Upper lobe of left lung (tissue), 6 donors: ENCODE measurements around the gene CHAC1. TPM values are rescaled to one million over a fixed set of nuclear protein-coding genes. Genes with fewer than 3 reads are reported as not detected.

Experiments used
- ATAC-seq, 2 donors: fragments of 200-7000 bp; cut with Tn5 transposase; one replicate each; pipeline ENCODE4 v1.9.1; 2022; ENCODE audit warnings: mild to moderate bottlenecking in 2 of 2, moderate library complexity in 2 of 2; ENCODE audit not compliant: low FRiP score in 2 of 2
- DNase-seq, 2 donors: peaks; one replicate each; pipeline ENCODE4 v3.0.0-alpha.2; 2019 to 2020
- H3K27ac ChIP-seq, 4 donors: fragments of 200-600 bp; sonication (generic); one replicate each; pipeline ENCODE4 v1.5.1; 2016 to 2019
- H3K27me3 ChIP-seq, 4 donors: fragments of 200-600 bp; sonication (generic); one replicate each; pipeline ENCODE4 v1.5.1; 2017 to 2019
- H3K36me3 ChIP-seq, 4 donors: fragments of 200-600 bp; sonication (generic); one replicate each; pipeline ENCODE4 v1.5.1; 2016 to 2019
- H3K4me1 ChIP-seq, 4 donors: fragments of 200-600 bp; sonication (generic); one replicate each; pipeline ENCODE4 v1.5.1; 2018 to 2019
- H3K4me3 ChIP-seq, 4 donors: fragments of 200-600 bp; sonication (generic); one replicate each; pipeline ENCODE4 v1.5.1; 2017 to 2019; ENCODE audit warnings: mild to moderate bottlenecking in 2 of 4, moderate library complexity in 1 of 4
- H3K9me3 ChIP-seq, 4 donors: fragments of 200-600 bp; sonication (generic); one replicate each; pipeline ENCODE4 v1.5.1; 2018 to 2019
- CTCF ChIP-seq, 6 experiments: fragments of 450-650 bp in 4 of 6; fragments of 200-600 bp in 2 of 6; sonication (generic) in 2 of 6; IDR thresholded peaks; one replicate each; pipeline ENCODE4 v1.5.1; 2016 to 2019; ENCODE audit warnings: antibody characterized with exemption in 6 of 6
- EP300 ChIP-seq, 4 donors: sonication (generic); formaldehyde crosslinking; IDR thresholded peaks; one replicate each; pipeline ENCODE4 v1.5.1; 2017; ENCODE audit warnings: antibody characterized with exemption in 4 of 4, control low read depth in 2 of 4
- POLR2A ChIP-seq, 4 donors: fragments of 450-650 bp; IDR thresholded peaks; one replicate each; pipeline ENCODE4 v1.5.1; 2016 to 2017; ENCODE audit warnings: antibody characterized with exemption in 4 of 4, mild to moderate bottlenecking in 2 of 4
- POLR2AphosphoS5 ChIP-seq, 2 donors: sonication (generic); formaldehyde crosslinking; IDR thresholded peaks; one replicate each; pipeline ENCODE4 v1.5.1; 2017; ENCODE audit warnings: antibody characterized with exemption in 2 of 2
- WGBS, 2 donors: methylation state at CpG; one replicate each; pipeline ENCODE4 v1.1.5; 2017 to 2018; 5-methylcytosine and 5-hydroxymethylcytosine counted together
- total RNA-seq, 6 donors: library from RNA; depleted of rRNA in 4 of 6; stranded (reverse); fragments of >200 nt in 4 of 6; gene quantifications; one replicate each; pipeline versions ENCODE4 v1.1.0 to v1.2.1, GENCODE V29; 2016 to 2021
- donor health status: DM: no; HTN: no; CAD: no; lungs with moderate emphysema.
- donor health status: DM: no; HTN: yes; CAD: no; lungs with severe emphysema.

Gene CHAC1
- total RNA-seq, 6 donors from 2014 or later = 2.6 to 11.1 (median 3.4) TPM

GRCh38 chr15:40926659-40927494, 26.4 kb upstream of the CHAC1 start:
- Histone ChIP-seq H3K36me3 (no peaks in the 10 kb centered on the region), H3K27ac (peak overlapping the region in 1 of 4 donors; percentile 53), H3K9me3 (no peaks in the 10 kb centered on the region), H3K4me3 (peak overlapping the region in 2 of 4 donors; percentile 2 to 25), H3K27me3 (peaks cover 0 to 55% (median 19%) of the 10 kb centered on the region in 4 donors), H3K4me1 (peaks cover 58 to 75% (median 69%) of the 10 kb centered on the region in 4 donors)
- DNase-seq (peak in 1 of 2 donors; percentile 67), ATAC-seq (no peak)
- 27 to 61% methylated on average over 4 to 17 of the region's 33 CpGs for WGBS, 2 donors
- TF ChIP-seq EP300 (IDR thresholded peaks at IDR 0.05) (no peak), POLR2AphosphoS5 (IDR thresholded peaks at IDR 0.05) (no peak), POLR2A (IDR thresholded peaks at IDR 0.05) (no peak), CTCF (IDR thresholded peaks at IDR 0.05) (no peak)

GRCh38 chr15:40927495-40927872, 25.8 kb upstream of the CHAC1 start:
- Histone ChIP-seq H3K27me3 (peaks cover 0 to 55% (median 19%) of the 10 kb centered on the region in 4 donors), H3K36me3 (no peaks in the 10 kb centered on the region), H3K4me3 (peak overlapping the region in 3 of 4 donors; percentile 64 to 70 (median 67)), H3K27ac (peak overlapping the region in 2 of 4 donors; percentile 28 to 53), H3K9me3 (no peaks in the 10 kb centered on the region), H3K4me1 (peaks cover 64 to 77% (median 71%) of the 10 kb centered on the region in 4 donors)
- no peak for ATAC-seq
- TF ChIP-seq POLR2A (IDR thresholded peaks at IDR 0.05) (no peak), POLR2AphosphoS5 (IDR thresholded peaks at IDR 0.05) (no peak), CTCF (IDR thresholded peaks at IDR 0.05) (no peak), EP300 (IDR thresholded peaks at IDR 0.05) (no peak)
- WGBS, 2 donors = 14 to 16% methylated on average over 19 to 20 of the region's 24 CpGs
- DNase-seq = peak in 1 of 2 donors; percentile 83

- Histone ChIP-seq H3K36me3 (no peaks in the 10 kb centered on the region), H3K9me3 (no peaks in the 10 kb centered on the region), H3K27me3 (peaks cover 0 to 55% (median 19%) of the 10 kb centered on the region in 4 donors), H3K4me1 (peaks cover 70 to 79% (median 74%) of the 10 kb centered on the region in 4 donors), H3K4me3 (peak overlapping the region; percentile 64 to 80 (median 68)), H3K27ac (peak overlapping the region in 3 of 4 donors; percentile 27 to 53 (median 28))
- WGBS, 2 donors = 0 to 1% methylated on average over 4 to 37 of the region's 68 CpGs
- no peak for ATAC-seq
- peak; percentile 53 to 85 for DNase-seq
- TF ChIP-seq POLR2A (IDR thresholded peaks at IDR 0.05) (no peak), CTCF (IDR thresholded peaks at IDR 0.05) (no peak), POLR2AphosphoS5 (IDR thresholded peaks at IDR 0.05) (no peak), EP300 (IDR thresholded peaks at IDR 0.05) (no peak)
Measured at GRCh38 chr15:40927873-40928806, 25.1 kb upstream of the CHAC1 start.

- H3K27ac ChIP-seq = peak within 1 kb of the TSS; percentile 63 to 86 (median 70)
Measured at GRCh38 chr15:40928821-40929659, 24.2 kb upstream of the CHAC1 start, which contains the start of gene DLL4. DLL4 (plus strand) TSS chr15:40929340; CDS start chr15:40929669, 329 bp downstream.

More at GRCh38 chr15:40928821-40929659, 24.2 kb upstream of the CHAC1 start, which contains the start of gene DLL4:
- Histone ChIP-seq H3K4me1 (peaks cover 74 to 85% (median 80%) of the 10 kb centered on the region in 4 donors), H3K27me3 (peaks cover 0 to 55% (median 19%) of the 10 kb centered on the region in 4 donors), H3K4me3 (peak within 1 kb of the TSS; percentile 64 to 80 (median 68)), H3K36me3 (no peaks in the 10 kb centered on the region), H3K9me3 (no peaks in the 10 kb centered on the region)
- DNase-seq (peak; percentile 86 to 94), ATAC-seq (peak; percentile 53 to 81)
- peak; percentile 92 to 95 for TF ChIP-seq POLR2AphosphoS5 (IDR thresholded peaks at IDR 0.05)
- TF ChIP-seq CTCF (IDR thresholded peaks at IDR 0.05) = peak in 2 of 6 experiments; percentile 20 to 41
- peak; percentile 57 to 91 (median 82) for TF ChIP-seq POLR2A (IDR thresholded peaks at IDR 0.05)
- no peak for TF ChIP-seq EP300 (IDR thresholded peaks at IDR 0.05)
- 2 to 3% methylated on average over 36 to 70 of the region's 71 CpGs for WGBS, 2 donors
